DND-41 (cell line): Measurements from ENCODE around the gene CD74.

ENCODE experiments used
- ATAC-seq: fragments of 200-7000 bp; cut with Tn5 transposase; 3 replicates; pipeline ENCODE4 v1.9.1; 2021; ENCODE audit warnings: low read depth; ENCODE audit not compliant: insufficient read depth
- DNase-seq: peaks from one replicate; pipeline ENCODE4 v3.0.0-alpha.2; 2020
- H2AFZ ChIP-seq: 2 replicates; pipeline ENCODE4 v1.6.0; 2012; ENCODE audit warnings: low read depth, low read length
- H3K27ac ChIP-seq: 2 replicates; pipeline ENCODE4 v1.5.1; 2012; ENCODE audit warnings: low read length, inconsistent platforms
- H3K27me3 ChIP-seq: fragments of 200-600 bp; sonication (generic); 2 replicates; pipeline ENCODE4 v1.6.0; 2012; ENCODE audit warnings: low read length, mild to moderate bottlenecking, inconsistent platforms; ENCODE audit not compliant: insufficient read depth, poor library complexity
- H3K36me3 ChIP-seq: 2 replicates; pipeline ENCODE4 v1.5.1; 2012; ENCODE audit warnings: low read length, inconsistent platforms; ENCODE audit not compliant: insufficient read depth
- H3K4me1 ChIP-seq: 2 replicates; pipeline ENCODE4 v1.5.1; 2012; ENCODE audit warnings: mild to moderate bottlenecking, low read length; ENCODE audit not compliant: insufficient read depth
- H3K4me2 ChIP-seq: 2 replicates; pipeline ENCODE4 v1.6.0; 2012; ENCODE audit warnings: mild to moderate bottlenecking, moderate library complexity, low read length, inconsistent platforms; ENCODE audit not compliant: insufficient read depth
- H3K4me3 ChIP-seq, 2 experiments: fragments of 200-600 bp in 1 of 2; shearing (Covaris generic) in 1 of 2; 2 replicates each; pipeline ENCODE4 v1.5.1; 2012 to 2016; ENCODE audit warnings: inconsistent platforms in 2 of 2, low read length in 2 of 2, mild to moderate bottlenecking in 2 of 2, low read depth in 1 of 2, moderate library complexity in 1 of 2
- H3K79me2 ChIP-seq: 2 replicates; pipeline ENCODE4 v1.6.0; 2012; ENCODE audit warnings: low read length, inconsistent platforms; ENCODE audit not compliant: insufficient read depth
- H3K9ac ChIP-seq: 2 replicates; pipeline ENCODE4 v1.6.0; 2012; ENCODE audit warnings: low read depth, mild to moderate bottlenecking, inconsistent platforms, low read length, moderate library complexity
- H3K9me3 ChIP-seq: 2 replicates; pipeline ENCODE4 v1.5.1; 2012; ENCODE audit warnings: low read length, moderate library complexity, mild to moderate bottlenecking, inconsistent platforms; ENCODE audit not compliant: insufficient read depth, severe bottlenecking
- H4K20me1 ChIP-seq: 2 replicates; pipeline ENCODE4 v1.6.0; 2012; ENCODE audit warnings: low read length; ENCODE audit not compliant: insufficient read depth
- CTCF ChIP-seq: IDR thresholded peaks from 2 replicates; pipeline ENCODE4 v1.5.1; 2012; ENCODE audit warnings: borderline replicate concordance, low read length, moderate library complexity, mild to moderate bottlenecking; ENCODE audit not compliant: poor library complexity, severe bottlenecking; ENCODE audit errors: extremely low read depth
- EZH2 ChIP-seq: IDR thresholded peaks from 3 replicates; pipeline ENCODE4 v1.6.1; 2012; ENCODE audit warnings: borderline replicate concordance, low read depth, mild to moderate bottlenecking, moderate library complexity, low read length, inconsistent platforms; ENCODE audit not compliant: severe bottlenecking

CD74 gene

GRCh38 chr5:150404121-150404520 is 8.6 kb downstream of the CD74 start:
- ATAC-seq: no peak
- no peaks in the 10 kb centered on the region for H3K4me1 ChIP-seq

GRCh38 chr5:150402901-150403342 is 9.8 kb downstream of the CD74 start:
- H3K27ac ChIP-seq: no peak overlapping the region

More at GRCh38 chr5:150404121-150404520, 8.6 kb downstream of the CD74 start:
- no peaks in the 10 kb centered on the region for H3K79me2 ChIP-seq
- no peak overlapping the region for H3K27ac ChIP-seq
- H3K4me2 ChIP-seq: no peak overlapping the region
- no peak for DNase-seq
- TF ChIP-seq CTCF (no peak), EZH2 (no peak)
- peaks cover 28% of the 10 kb centered on the region for H3K36me3 ChIP-seq
- no peak overlapping the region for H3K4me3 ChIP-seq
- H3K9ac ChIP-seq: no peak overlapping the region
- peaks cover 2% of the 10 kb centered on the region; the same call in 1 of the 2 replicates for H4K20me1 ChIP-seq
- H2AFZ ChIP-seq: no peak overlapping the region
- no peaks in the 10 kb centered on the region for H3K27me3 ChIP-seq
- H3K9me3 ChIP-seq: no peaks in the 10 kb centered on the region

GRCh38 chr5:150402229-150402773 is 10.4 kb downstream of the CD74 start:
- Histone ChIP-seq H3K79me2 (no peaks in the 10 kb centered on the region), H3K27ac (no peak overlapping the region), H3K27me3 (no peaks in the 10 kb centered on the region), H3K9ac (no peak overlapping the region), H4K20me1 (peaks cover 2% of the 10 kb centered on the region; the same call in 1 of the 2 replicates), H2AFZ (no peak overlapping the region), H3K9me3 (no peaks in the 10 kb centered on the region), H3K4me1 (no peaks in the 10 kb centered on the region), H3K4me2 (no peak overlapping the region), H3K36me3 (peaks cover 46% of the 10 kb centered on the region), H3K4me3 (no peak overlapping the region)
- ATAC-seq (no peak), DNase-seq (no peak)
- TF ChIP-seq CTCF: no peak
- no peak for TF ChIP-seq EZH2

More at GRCh38 chr5:150402901-150403342, 9.8 kb downstream of the CD74 start:
- Histone ChIP-seq H3K9ac (no peak overlapping the region), H4K20me1 (peaks cover 2% of the 10 kb centered on the region; the same call in 1 of the 2 replicates), H3K4me2 (no peak overlapping the region), H3K9me3 (no peaks in the 10 kb centered on the region), H3K4me1 (no peaks in the 10 kb centered on the region), H3K36me3 (peaks cover 40% of the 10 kb centered on the region), H3K79me2 (no peaks in the 10 kb centered on the region), H2AFZ (no peak overlapping the region), H3K4me3 (no peak overlapping the region), H3K27me3 (no peaks in the 10 kb centered on the region)
- no peak for TF ChIP-seq CTCF
- ATAC-seq: no peak
- no peak for DNase-seq
